Gastroesophageal sphincter (tissue), 4 donors: Measurements from ENCODE around the gene CRIP2. TPM values are rescaled to one million over a fixed set of nuclear protein-coding genes. Genes with fewer than 3 reads are reported as not detected.

ENCODE experiments used
- ATAC-seq: fragments of 150-250 bp; one replicate; pipeline ENCODE4 v1.9.1; 2016; ENCODE audit warnings: mild to moderate bottlenecking, moderate library complexity
- H3K27ac ChIP-seq, 4 donors: fragments of 200-600 bp; sonication (generic) in 3 of 4; 1 replicate in 3 of 4; 2 replicates in 1 of 4; pipeline ENCODE4 v1.5.1; 2016 to 2019
- H3K27me3 ChIP-seq: fragments of 200-600 bp; sonication (generic); one replicate; pipeline ENCODE4 v1.5.1; 2019
- H3K36me3 ChIP-seq, 2 donors: fragments of 200-600 bp; sonication (generic); one replicate each; pipeline ENCODE4 v1.5.1; 2019; ENCODE audit warnings: control low read depth in 1 of 2
- H3K4me1 ChIP-seq, 3 donors: fragments of 200-600 bp; sonication (generic); 1 replicate in 2 of 3; 2 replicates in 1 of 3; pipeline ENCODE4 v1.5.1; 2016 to 2019; ENCODE audit warnings: control low read depth in 2 of 3
- H3K4me3 ChIP-seq, 2 donors: fragments of 200-600 bp; sonication (generic); one replicate each; pipeline ENCODE4 v1.5.1; 2019; ENCODE audit warnings: mild to moderate bottlenecking in 1 of 2, moderate library complexity in 1 of 2
- H3K9me3 ChIP-seq, 3 donors: fragments of 200-600 bp; sonication (generic); one replicate each; pipeline ENCODE4 v1.5.1; 2017 to 2019; ENCODE audit warnings: control low read depth in 2 of 3
- CTCF ChIP-seq, 4 experiments: fragments of 200-600 bp in 2 of 4; fragments of 450-650 bp in 2 of 4; sonication (generic) in 1 of 4; IDR thresholded peaks; one replicate each; pipeline ENCODE4 v1.5.1; 2017 to 2019; ENCODE audit warnings: antibody characterized with exemption in 4 of 4, mild to moderate bottlenecking in 2 of 4, moderate library complexity in 2 of 4
- EP300 ChIP-seq: sonication (generic); formaldehyde crosslinking; IDR thresholded peaks from one replicate; pipeline ENCODE4 v1.6.1; 2017; ENCODE audit warnings: antibody characterized with exemption, mild to moderate bottlenecking
- POLR2A ChIP-seq, 2 donors: fragments of 450-650 bp; IDR thresholded peaks; one replicate each; pipeline ENCODE4 v1.6.1; 2017; ENCODE audit warnings: antibody characterized with exemption in 2 of 2, mild to moderate bottlenecking in 2 of 2, moderate library complexity in 1 of 2
- POLR2AphosphoS5 ChIP-seq: sonication (generic); formaldehyde crosslinking; IDR thresholded peaks from one replicate; pipeline ENCODE4 v1.6.1; 2017; ENCODE audit warnings: antibody characterized with exemption
- WGBS, 2 donors: methylation state at CpG; one replicate each; pipeline ENCODE4 v1.1.5; 2018; ENCODE audit warnings: low coverage in 1 of 2; 5-methylcytosine and 5-hydroxymethylcytosine counted together
- total RNA-seq, 4 donors: library from RNA; depleted of rRNA; stranded (reverse); fragments of >200 nt; gene quantifications; one replicate each; pipeline ENCODE4 v1.1.0, GENCODE V29; 2016

The CRIP2 gene
- total RNA-seq, 4 donors from 2014 or later: 165 to 518 (median 343) TPM

GRCh38 chr14:105476831-105477659, 2.4 kb downstream of the CRIP2 start:
- peaks cover under 1 to 95% (median 54%) of the 10 kb centered on the region in 3 donors for H3K4me1 ChIP-seq

GRCh38 chr14:105477660-105478397, 3.2 kb downstream of the CRIP2 start:
- Histone ChIP-seq H3K36me3 (peaks cover 0 to 23% of the 10 kb centered on the region in 2 donors), H3K27ac (peak overlapping the region in 3 of 4 donors; percentile 92 to 99 (median 96)), H3K4me1 (peaks cover 4 to 95% (median 54%) of the 10 kb centered on the region in 3 donors), H3K9me3 (no peaks in the 10 kb centered on the region), H3K27me3 (no peaks in the 10 kb centered on the region), H3K4me3 (peak overlapping the region in 1 of 2 donors; percentile 98)
- no CpG with 5 or more reads among the region's 56 CpGs for WGBS, 2 donors
- no peak for ATAC-seq
- TF ChIP-seq EP300 (no peak), POLR2A (IDR thresholded peaks at IDR 0.05) (no peak), CTCF (IDR thresholded peaks at IDR 0.05) (no peak), POLR2AphosphoS5 (no peak)

More at GRCh38 chr14:105476831-105477659, 2.4 kb downstream of the CRIP2 start:
- no peak for ATAC-seq
- TF ChIP-seq CTCF (IDR thresholded peaks at IDR 0.05) (no peak), POLR2A (IDR thresholded peaks at IDR 0.05) (no peak)
- no CpG with 5 or more reads among the region's 16 CpGs for WGBS, 2 donors
- Histone ChIP-seq H3K36me3 (peaks cover 0 to 23% of the 10 kb centered on the region in 2 donors), H3K27ac (peak overlapping the region; percentile 91 to 99 (median 94)), H3K9me3 (no peaks in the 10 kb centered on the region), H3K27me3 (no peaks in the 10 kb centered on the region), H3K4me3 (peak overlapping the region; percentile 90 to 98)

- ATAC-seq: no peak
- Histone ChIP-seq H3K27me3 (no peaks in the 10 kb centered on the region), H3K4me3 (no peak overlapping the region), H3K4me1 (peaks cover 4 to 95% (median 54%) of the 10 kb centered on the region in 3 donors), H3K27ac (peak overlapping the region in 3 of 4 donors; percentile 92 to 97 (median 96)), H3K9me3 (no peaks in the 10 kb centered on the region), H3K36me3 (peaks cover 0 to 23% of the 10 kb centered on the region in 2 donors)
- TF ChIP-seq CTCF (IDR thresholded peaks at IDR 0.05) (no peak), POLR2A (IDR thresholded peaks at IDR 0.05) (no peak), POLR2AphosphoS5 (no peak), EP300 (no peak)
- WGBS, 2 donors: no CpG with 5 or more reads among the region's 81 CpGs
Observed at GRCh38 chr14:105478398-105479251, 4.0 kb downstream of the CRIP2 start.

GRCh38 chr14:105479431-105480158, 5.0 kb downstream of the CRIP2 start:
- H3K27ac ChIP-seq: peak overlapping the region; percentile 21 to 97 (median 94)

More at GRCh38 chr14:105479431-105480158, 5.0 kb downstream of the CRIP2 start:
- no peaks in the 10 kb centered on the region for H3K9me3 ChIP-seq
- H3K36me3 ChIP-seq: peaks cover 0 to 23% of the 10 kb centered on the region in 2 donors
- no peak overlapping the region for H3K4me3 ChIP-seq
- no peak for ATAC-seq
- WGBS, 2 donors: 63% methylated on average over 10 of the region's 34 CpGs; no CpG with 5 or more reads in 1 of the 2 donors
- TF ChIP-seq EP300 (no peak), POLR2A (IDR thresholded peaks at IDR 0.05) (no peak), CTCF (IDR thresholded peaks at IDR 0.05) (no peak), POLR2AphosphoS5 (no peak)
- H3K4me1 ChIP-seq: peaks cover 4 to 98% (median 58%) of the 10 kb centered on the region in 3 donors
- H3K27me3 ChIP-seq: no peaks in the 10 kb centered on the region
